GM23248 (cell line): ENCODE data around the gene ABI1. TPM values are rescaled to one million over a fixed set of nuclear protein-coding genes. Genes with fewer than 3 reads are reported as not detected.

Source experiments
- DNase-seq: peaks from one replicate; pipeline ENCODE4 v3.0.0-alpha.2; 2015
- H2AFZ ChIP-seq: fragments of 200-600 bp; sonication (generic); 2 replicates; pipeline ENCODE4 v1.6.1; 2016; ENCODE audit warnings: antibody characterized with exemption
- H3F3A ChIP-seq: fragments of 200-600 bp; sonication (generic); 2 replicates; pipeline ENCODE4 v1.6.1; 2016; ENCODE audit warnings: mild to moderate bottlenecking, antibody characterized with exemption, mixed run types; ENCODE audit not compliant: insufficient read depth
- H3K27ac ChIP-seq: fragments of 200-600 bp; sonication (generic); 2 replicates; pipeline ENCODE4 v1.5.1; 2016; ENCODE audit warnings: mild to moderate bottlenecking
- H3K27me3 ChIP-seq: fragments of 200-600 bp; sonication (generic); replicated peaks from 2 replicates; pipeline ENCODE4 v1.6.1; 2016; ENCODE audit warnings: mild to moderate bottlenecking; ENCODE audit not compliant: insufficient read depth
- H3K36me3 ChIP-seq: fragments of 200-600 bp; sonication (generic); 2 replicates; pipeline ENCODE4 v1.6.1; 2016; ENCODE audit warnings: low read depth, mild to moderate bottlenecking
- H3K4me1 ChIP-seq: fragments of 200-600 bp; sonication (generic); 2 replicates; pipeline ENCODE4 v1.6.1; 2016; ENCODE audit warnings: mild to moderate bottlenecking; ENCODE audit not compliant: insufficient read depth
- H3K4me2 ChIP-seq: fragments of 200-600 bp; sonication (generic); one replicate; pipeline ENCODE4 v1.6.1; 2016; ENCODE audit warnings: mild to moderate bottlenecking; ENCODE audit not compliant: unreplicated experiment
- H3K4me3 ChIP-seq: fragments of 200-600 bp; sonication (generic); 2 replicates; pipeline ENCODE4 v1.5.1; 2016; ENCODE audit warnings: mild to moderate bottlenecking
- H3K79me2 ChIP-seq: fragments of 200-600 bp; sonication (generic); 2 replicates; pipeline ENCODE4 v1.6.1; 2016; ENCODE audit warnings: mild to moderate bottlenecking; ENCODE audit not compliant: insufficient read depth
- H3K9ac ChIP-seq: fragments of 200-600 bp; sonication (generic); 2 replicates; pipeline ENCODE4 v1.6.1; 2016; ENCODE audit warnings: mild to moderate bottlenecking
- H3K9me2 ChIP-seq: fragments of 200-600 bp; sonication (generic); 2 replicates; pipeline ENCODE4 v1.6.1; 2016; ENCODE audit warnings: mixed run types, mild to moderate bottlenecking, moderate library complexity; ENCODE audit not compliant: insufficient read depth
- H3K9me3 ChIP-seq: fragments of 200-600 bp; sonication (generic); one replicate; pipeline ENCODE4 v1.6.1; 2017; ENCODE audit warnings: low read depth
- H4K20me1 ChIP-seq: fragments of 200-600 bp; sonication (generic); 2 replicates; pipeline ENCODE4 v1.6.0; 2016; ENCODE audit not compliant: insufficient read depth
- EZH2 ChIP-seq: fragments of 200-600 bp; sonication (generic); IDR thresholded peaks from 2 replicates; pipeline ENCODE4 v1.6.1; 2018; ENCODE audit warnings: antibody characterized with exemption, mild to moderate bottlenecking; ENCODE audit not compliant: insufficient read depth, poor library complexity, severe bottlenecking
- EZH2phosphoT487 ChIP-seq: fragments of 200-600 bp; sonication (generic); IDR thresholded peaks from 2 replicates; pipeline ENCODE4 v1.6.1; 2018; ENCODE audit warnings: antibody characterized with exemption, moderate library complexity, mild to moderate bottlenecking, low read depth; ENCODE audit not compliant: insufficient read depth
- WGBS, 2 experiments: methylation state at CpG; one replicate each; pipeline ENCODE4 v1.1.6; 2015 to 2017; ENCODE audit warnings: low lambda C conversion rate in 2 of 2, low coverage in 1 of 2; ENCODE audit errors: missing lambda C conversion rate in 2 of 2; 5-methylcytosine and 5-hydroxymethylcytosine counted together
- in situ Hi-C: fragments of 300-500 bp; cut with MboI; formaldehyde crosslinking; loops from 2 replicates; pipeline ENCODE4 v1.15.0; 2020
- polyA plus RNA-seq: library from polyadenylated mRNA; unstranded; fragments of >200 nt; fragmentation: Nextera tagmentation; extraction: Ambion mirVana; gene quantifications from 2 replicates; pipeline ENCODE4 v1.2.1, GENCODE V29; 2016
- total RNA-seq: library from RNA; depleted of rRNA; stranded (reverse); fragments of >200 nt; shearing (Covaris generic); gene quantifications from 2 replicates; pipeline ENCODE4 v1.2.3, GENCODE V29; 2014

The ABI1 gene
- total and polyA plus RNA-seq, 2 experiments from 2014 or later = 60.3 to 79.0 TPM

- in situ Hi-C loops = no loop called here
- 78 to 80% methylated on average over 4 of the region's 4 CpGs for WGBS, 2 experiments
- Histone ChIP-seq H3K36me3 (no peaks in the 10 kb centered on the region), H4K20me1 (peaks cover 27% of the 10 kb centered on the region), H3K4me1 (peaks cover 6% of the 10 kb centered on the region; the same call in 1 of the 2 replicates), H3K9ac (no peak overlapping the region), H2AFZ (no peak overlapping the region), H3K9me2 (no peaks in the 10 kb centered on the region), H3K4me3 (no peak overlapping the region), H3K9me3 (no peaks in the 10 kb centered on the region), H3F3A (no peaks in the 10 kb centered on the region), H3K27me3 (no peaks in the 10 kb centered on the region), H3K79me2 (peaks cover 100% of the 10 kb centered on the region), H3K27ac (no peak overlapping the region), H3K4me2 (no peak overlapping the region)
- TF ChIP-seq EZH2 (no peak), EZH2phosphoT487 (no peak)
- DNase-seq = no peak
Measured at GRCh38 chr10:26804418-26805393, 56.1 kb downstream of the ABI1 start.

GRCh38 chr10:26803849-26804248, 56.9 kb downstream of the ABI1 start:
- no peaks in the 10 kb centered on the region for H3K9me3 ChIP-seq
- H3K27ac ChIP-seq = no peak overlapping the region
- no peak for DNase-seq
- H3F3A ChIP-seq = no peaks in the 10 kb centered on the region
- H4K20me1 ChIP-seq = peaks cover 27% of the 10 kb centered on the region
- H3K36me3 ChIP-seq = no peaks in the 10 kb centered on the region
- 97 to 98% methylated on average over 4 of the region's 4 CpGs for WGBS, 2 experiments
- H3K4me3 ChIP-seq = no peak overlapping the region
- in situ Hi-C loops = no loop called here
- no peak overlapping the region for H2AFZ ChIP-seq
- H3K9ac ChIP-seq = no peak overlapping the region
- TF ChIP-seq EZH2 = no peak
- TF ChIP-seq EZH2phosphoT487 = no peak
- peaks cover 6% of the 10 kb centered on the region; the same call in 1 of the 2 replicates for H3K4me1 ChIP-seq
- no peak overlapping the region for H3K4me2 ChIP-seq
- H3K79me2 ChIP-seq = peaks cover 100% of the 10 kb centered on the region
- no peaks in the 10 kb centered on the region for H3K27me3 ChIP-seq
- no peaks in the 10 kb centered on the region for H3K9me2 ChIP-seq

- Histone ChIP-seq H3K9me3 (no peaks in the 10 kb centered on the region), H3F3A (no peaks in the 10 kb centered on the region), H3K4me2 (no peak overlapping the region), H3K9ac (no peak overlapping the region), H3K36me3 (no peaks in the 10 kb centered on the region), H2AFZ (no peak overlapping the region), H3K79me2 (peaks cover 100% of the 10 kb centered on the region), H3K9me2 (no peaks in the 10 kb centered on the region), H3K27me3 (no peaks in the 10 kb centered on the region), H4K20me1 (peaks cover 27% of the 10 kb centered on the region), H3K4me3 (no peak overlapping the region), H3K4me1 (peaks cover 6% of the 10 kb centered on the region; the same call in 1 of the 2 replicates), H3K27ac (no peak overlapping the region)
- no peak for TF ChIP-seq EZH2phosphoT487
- no peak for TF ChIP-seq EZH2
- no peak for DNase-seq
- WGBS, 2 experiments = 98 to 100% methylated on average over 3 of the region's 3 CpGs
- in situ Hi-C loops = no loop called here
Measured at GRCh38 chr10:26802527-26802926, 58.2 kb downstream of the ABI1 start.

GRCh38 chr10:26801831-26802230, 58.9 kb downstream of the ABI1 start:
- in situ Hi-C loops = no loop called here
- no peaks in the 10 kb centered on the region for H3K36me3 ChIP-seq
- no peak overlapping the region for H2AFZ ChIP-seq
- H3K9me3 ChIP-seq = no peaks in the 10 kb centered on the region
- no peaks in the 10 kb centered on the region for H3K9me2 ChIP-seq
- DNase-seq = no peak
- H3K27me3 ChIP-seq = no peaks in the 10 kb centered on the region
- no peak for TF ChIP-seq EZH2
- TF ChIP-seq EZH2phosphoT487 = no peak
- no peak overlapping the region for H3K27ac ChIP-seq
- no peak overlapping the region for H3K4me3 ChIP-seq
- H4K20me1 ChIP-seq = peaks cover 27% of the 10 kb centered on the region
- H3K9ac ChIP-seq = no peak overlapping the region
- 87 to 88% methylated on average over 3 of the region's 3 CpGs for WGBS, 2 experiments
- no peak overlapping the region for H3K4me2 ChIP-seq
- H3K79me2 ChIP-seq = peaks cover 100% of the 10 kb centered on the region
- H3K4me1 ChIP-seq = peaks cover 6% of the 10 kb centered on the region; the same call in 1 of the 2 replicates
- no peaks in the 10 kb centered on the region for H3F3A ChIP-seq
